HG03045 (cell line): ENCODE data around the gene ARHGEF11.
"Not testable (repeated sequence)": the region's sequence is repeated elsewhere in the genome, so short reads cannot be mapped to it uniquely, and the experiment has no call there.

Source experiments
- ATAC-seq: cut with Tn5 transposase; IDR thresholded peaks from one replicate; pipeline ENCODE4 v1.9.1; 2021; ENCODE audit warnings: mild to moderate bottlenecking, moderate library complexity; ENCODE audit not compliant: unreplicated experiment

Gene ARHGEF11

GRCh38 chr1:156931974-156932710 is 113.4 kb downstream of the ARHGEF11 start:
- no peak for ATAC-seq

GRCh38 chr1:156931211-156931952 is 114.2 kb downstream of the ARHGEF11 start:
- ATAC-seq: no peak

- no peak for ATAC-seq
Measured at GRCh38 chr1:156930483-156930882, 115.1 kb downstream of the ARHGEF11 start.

GRCh38 chr1:156929596-156930238 is 115.8 kb downstream of the ARHGEF11 start:
- ATAC-seq: no peak

- no peak for ATAC-seq
Measured at GRCh38 chr1:156928043-156928602, 117.4 kb downstream of the ARHGEF11 start.

- no peak for ATAC-seq
Measured at GRCh38 chr1:156927215-156928042, 118.1 kb downstream of the ARHGEF11 start.

GRCh38 chr1:156926695-156927094 is 118.8 kb downstream of the ARHGEF11 start:
- ATAC-seq: not testable (repeated sequence)

GRCh38 chr1:156926175-156926574 is 119.4 kb downstream of the ARHGEF11 start:
- ATAC-seq: no peak

GRCh38 chr1:156925154-156926010 is 120.2 kb downstream of the ARHGEF11 start:
- no peak for ATAC-seq

GRCh38 chr1:156924478-156925153 is 120.9 kb downstream of the ARHGEF11 start:
- ATAC-seq: no peak

GRCh38 chr1:156923670-156924477 is 121.7 kb downstream of the ARHGEF11 start:
- no peak for ATAC-seq

GRCh38 chr1:156922986-156923669 is 122.4 kb downstream of the ARHGEF11 start:
- ATAC-seq: no peak

- no peak for ATAC-seq
Measured at GRCh38 chr1:156921053-156921529, 124.5 kb downstream of the ARHGEF11 start.

GRCh38 chr1:156920233-156921052 is 125.1 kb downstream of the ARHGEF11 start, which contains the start of gene LRRC71:
LRRC71 (plus strand) TSS chr1:156920632; CDS start chr1:156920804, 172 bp downstream.
- ATAC-seq: no peak

- ATAC-seq: no peak
Measured at GRCh38 chr1:156914440-156914856, 131.1 kb downstream of the ARHGEF11 start.

- ATAC-seq: no peak
Measured at GRCh38 chr1:156913809-156914387, 131.6 kb downstream of the ARHGEF11 start.
